Measurements from ENCODE around the gene LHFPL3.
"Not testable (repeated sequence)": the region's sequence is repeated elsewhere in the genome, so short reads cannot be mapped to it uniquely, and the experiment has no call there.

LHFPL3 gene
- total RNA-seq, result 0 to 0.12 (median 0) reads per million in 18 experiments

GRCh38 chr7:104328296-104328969, at the start of gene LHFPL3:
LHFPL3 (plus strand) TSS chr7:104328603.
- no peak for DNase-seq

- DNase-seq, result not testable (repeated sequence)
Measured at GRCh38 chr7:104281685-104282084, 46.7 kb upstream of the LHFPL3 start.

- no peak for DNase-seq
Measured at GRCh38 chr7:104286839-104287238, 41.6 kb upstream of the LHFPL3 start.

- DNase-seq, result no peak
Measured at GRCh38 chr7:104288137-104288536, 40.3 kb upstream of the LHFPL3 start.

GRCh38 chr7:104294291-104294690, 34.1 kb upstream of the LHFPL3 start:
- DNase-seq, result no peak

- DNase-seq, result no peak
Measured at GRCh38 chr7:104296266-104296665, 32.1 kb upstream of the LHFPL3 start.

- no peak for DNase-seq
Measured at GRCh38 chr7:104296900-104297299, 31.5 kb upstream of the LHFPL3 start.

- no peak for DNase-seq
Measured at GRCh38 chr7:104299323-104299722, 29.1 kb upstream of the LHFPL3 start.

GRCh38 chr7:104299777-104300176, 28.6 kb upstream of the LHFPL3 start:
- no peak for DNase-seq

- no peak for DNase-seq
Measured at GRCh38 chr7:104306793-104307192, 21.6 kb upstream of the LHFPL3 start.

GRCh38 chr7:104317948-104318629, 10.3 kb upstream of the LHFPL3 start:
- no peak for DNase-seq

GRCh38 chr7:104327534-104327933, 869 bp upstream of the LHFPL3 start:
- DNase-seq, result no peak

GRCh38 chr7:104327938-104328295, 486 bp upstream of the LHFPL3 start:
- DNase-seq, result no peak

GRCh38 chr7:104328970-104329825, 795 bp downstream of the LHFPL3 start:
- DNase-seq, result no peak

- DNase-seq, result no peak
Measured at GRCh38 chr7:104341546-104341945, 13.1 kb downstream of the LHFPL3 start.

- no peak for DNase-seq
Measured at GRCh38 chr7:104352736-104353135, 24.3 kb downstream of the LHFPL3 start.

GRCh38 chr7:104357166-104357565, 28.8 kb downstream of the LHFPL3 start:
- no peak for DNase-seq

- DNase-seq, result no peak
Measured at GRCh38 chr7:104358446-104359132, 30.2 kb downstream of the LHFPL3 start.

GRCh38 chr7:104362756-104363155, 34.4 kb downstream of the LHFPL3 start:
- no peak for DNase-seq

GRCh38 chr7:104363355-104363754, 35.0 kb downstream of the LHFPL3 start:
- DNase-seq, result no peak

GRCh38 chr7:104366390-104366789, 38.0 kb downstream of the LHFPL3 start:
- DNase-seq, result no peak

- DNase-seq, result no peak
Measured at GRCh38 chr7:104367926-104368325, 39.5 kb downstream of the LHFPL3 start.

Measured in inflammatory macrophage (primary cell).